H1 (cell line): Measurements from ENCODE around the gene WDR59. TPM values are rescaled to one million over a fixed set of nuclear protein-coding genes. Genes with fewer than 3 reads are reported as not detected.

ENCODE experiments used
- CTCF ChIA-PET: fragments of 300-600 bp; sonication (Branson Sonifier 250); formaldehyde crosslinking; loops from one replicate; lab custom pipeline; 2021; ENCODE audit not compliant: partially characterized antibody; lab: Charles Lee
- POLR2A ChIA-PET: fragments of 300-600 bp; sonication (Branson Sonifier 250); formaldehyde crosslinking; loops from one replicate; lab custom pipeline; 2021; ENCODE audit warnings: inconsistent platforms; ENCODE audit not compliant: partially characterized antibody; lab: Charles Lee
- DNase-seq, 2 experiments: peaks; one replicate each; pipeline versions ENCODE4 v3.0.0 to v3.0.0-alpha.2; 2010 to 2022; ENCODE audit warnings: low spot score in 2 of 2, low read depth in 1 of 2, mixed read lengths in 1 of 2
- FAIRE-seq: peaks from 2 replicates; lab custom pipeline; 2011; peaks lifted over from hg19 to GRCh38; lab: Jason Lieb, UNC
- H2AFZ ChIP-seq: 2 replicates; pipeline ENCODE4 v1.8.1; 2012; ENCODE audit warnings: low read length, inconsistent platforms
- H2AK5ac ChIP-seq: 2 replicates; pipeline ENCODE4 v1.6.1; 2013; ENCODE audit warnings: low read depth, low read length
- H2BK120ac ChIP-seq: replicated peaks from 2 replicates; pipeline ENCODE3; 2013; ENCODE audit warnings: low read depth, low read length, inconsistent platforms
- H2BK12ac ChIP-seq: 2 replicates; pipeline ENCODE4 v1.6.1; 2013; ENCODE audit warnings: low read depth, low read length
- H2BK15ac ChIP-seq: 2 replicates; pipeline ENCODE4 v1.6.1; 2013; ENCODE audit warnings: low read length
- H2BK20ac ChIP-seq: 2 replicates; pipeline ENCODE4 v1.6.1; 2013; ENCODE audit warnings: low read length
- H2BK5ac ChIP-seq: 2 replicates; pipeline ENCODE4 v1.6.1; 2013; ENCODE audit warnings: low read depth, low read length
- H3K14ac ChIP-seq: 2 replicates; pipeline ENCODE4 v1.6.1; 2013; ENCODE audit warnings: inconsistent platforms; ENCODE audit not compliant: insufficient read length
- H3K18ac ChIP-seq: 2 replicates; pipeline ENCODE4 v1.6.1; 2013; ENCODE audit warnings: low read length; ENCODE audit errors: extremely low read depth
- H3K23ac ChIP-seq: 2 replicates; pipeline ENCODE4 v1.6.1; 2013; ENCODE audit warnings: inconsistent platforms; ENCODE audit not compliant: insufficient read length
- H3K23me2 ChIP-seq: 2 replicates; pipeline ENCODE4 v1.6.1; 2013; ENCODE audit warnings: low read depth, low read length
- H3K27ac ChIP-seq: 2 replicates; pipeline ENCODE4 v1.6.1; 2011; ENCODE audit warnings: low read depth, low read length, inconsistent platforms
- H3K27me3 ChIP-seq, 4 experiments: replicated peaks in 1 of 4; 1 replicate in 1 of 4; 2 replicates in 3 of 4; pipeline versions ENCODE4 v1.6.1 to v1.8.1; 2011 to 2013; ENCODE audit warnings: low read length in 3 of 4, mild to moderate bottlenecking in 3 of 4, inconsistent platforms in 2 of 4, mixed read lengths in 2 of 4, moderate library complexity in 1 of 4; ENCODE audit not compliant: control insufficient read depth in 3 of 4, insufficient read depth in 3 of 4; ENCODE audit errors: extremely low read depth in 1 of 4
- H3K36me3 ChIP-seq, 4 experiments: 2 replicates each; pipeline versions ENCODE4 v1.6.1 to v1.8.1; 2011 to 2013; ENCODE audit warnings: mild to moderate bottlenecking in 4 of 4, low read length in 3 of 4, moderate library complexity in 2 of 4, control low read depth in 1 of 4, inconsistent platforms in 1 of 4; ENCODE audit not compliant: insufficient read depth in 4 of 4, control insufficient read depth in 2 of 4
- H3K4ac ChIP-seq: replicated peaks from 2 replicates; pipeline ENCODE3; 2013; ENCODE audit warnings: low read length, low read depth, mixed read lengths, inconsistent platforms; ENCODE audit not compliant: insufficient read length
- H3K4me1 ChIP-seq, 4 experiments: replicated peaks in 1 of 4; 1 replicate in 1 of 4; 2 replicates in 3 of 4; pipeline versions ENCODE4 v1.6.1 to v1.8.1; 2011 to 2013; ENCODE audit warnings: low read length in 3 of 4, inconsistent platforms in 2 of 4, mixed read lengths in 1 of 4; ENCODE audit not compliant: insufficient read depth in 4 of 4, control insufficient read depth in 3 of 4
- H3K4me2 ChIP-seq, 2 experiments: 2 replicates each; pipeline versions ENCODE4 v1.6.1 to v1.8.1; 2011 to 2013; ENCODE audit warnings: low read depth in 2 of 2, low read length in 2 of 2, control low read depth in 1 of 2, inconsistent platforms in 1 of 2, mild to moderate bottlenecking in 1 of 2; ENCODE audit not compliant: insufficient read depth in 1 of 2
- H3K4me3 ChIP-seq, 4 experiments: fragments of 200-600, 300-600 bp in 1 of 4; sonication (generic), shearing (Covaris generic), sonication (Bioruptor Twin) in 1 of 4; 2 replicates each; pipeline versions ENCODE4 v1.5.1 to v1.8.1; 2011 to 2016; ENCODE audit warnings: low read length in 4 of 4, low read depth in 3 of 4, control low read depth in 2 of 4, inconsistent platforms in 2 of 4, mild to moderate bottlenecking in 2 of 4, mixed read lengths in 1 of 4, moderate library complexity in 1 of 4; ENCODE audit not compliant: insufficient read depth in 2 of 4; ENCODE audit errors: extremely low read depth in 1 of 4
- H3K56ac ChIP-seq: replicated peaks from 2 replicates; pipeline ENCODE3; 2013; ENCODE audit warnings: low read depth, mild to moderate bottlenecking, mixed read lengths, low read length, inconsistent platforms; ENCODE audit not compliant: insufficient read length
- H3K79me1 ChIP-seq: 2 replicates; pipeline ENCODE4 v1.6.1; 2013; ENCODE audit warnings: low read depth, low read length, control low read depth
- H3K79me2 ChIP-seq, 2 experiments: 2 replicates each; pipeline versions ENCODE4 v1.6.1 to v1.8.1; 2012 to 2013; ENCODE audit warnings: low read length in 2 of 2, mild to moderate bottlenecking in 2 of 2, inconsistent platforms in 1 of 2; ENCODE audit not compliant: insufficient read depth in 2 of 2, control insufficient read depth in 1 of 2
- H3K9ac ChIP-seq, 4 experiments: replicated peaks in 1 of 4; 1 replicate in 1 of 4; 2 replicates in 3 of 4; pipeline versions ENCODE4 v1.6.1 to v1.8.1; 2011 to 2013; ENCODE audit warnings: low read depth in 3 of 4, low read length in 3 of 4, control low read depth in 2 of 4, mild to moderate bottlenecking in 2 of 4, moderate library complexity in 2 of 4, inconsistent platforms in 1 of 4; ENCODE audit errors: extremely low read depth in 1 of 4
- H3K9me3 ChIP-seq, 2 experiments: 2 replicates each; pipeline versions ENCODE4 v1.6.1 to v1.8.1; 2012 to 2013; ENCODE audit warnings: mild to moderate bottlenecking in 2 of 2, moderate library complexity in 2 of 2, control low read depth in 1 of 2, inconsistent platforms in 1 of 2, low read depth in 1 of 2, low read length in 1 of 2, mixed read lengths in 1 of 2; ENCODE audit not compliant: insufficient read depth in 2 of 2
- H4K20me1 ChIP-seq, 2 experiments: replicated peaks in 1 of 2; 2 replicates each; pipeline versions ENCODE3 to v1.8.1; 2011 to 2013; ENCODE audit warnings: inconsistent platforms in 2 of 2, low read length in 2 of 2, mild to moderate bottlenecking in 1 of 2; ENCODE audit not compliant: insufficient read depth in 2 of 2, control insufficient read depth in 1 of 2
- H4K5ac ChIP-seq: 2 replicates; pipeline ENCODE4 v1.6.1; 2013; ENCODE audit warnings: low read length, low read depth, mixed read lengths, inconsistent platforms; ENCODE audit not compliant: insufficient read length
- H4K8ac ChIP-seq: 2 replicates; pipeline ENCODE4 v1.8.0; 2013; ENCODE audit warnings: mild to moderate bottlenecking, moderate library complexity, low read length, inconsistent platforms; ENCODE audit not compliant: insufficient read depth; ENCODE audit errors: extremely low read depth
- H4K91ac ChIP-seq: replicated peaks from 2 replicates; pipeline ENCODE3; 2013; ENCODE audit warnings: low read length, mixed read lengths, inconsistent platforms; ENCODE audit not compliant: insufficient read length
- ATF2 ChIP-seq: IDR thresholded peaks from 2 replicates; pipeline ENCODE4 v1.6.1; 2012; ENCODE audit warnings: low read length, inconsistent platforms
- CBX5 ChIP-seq: fragments of 300-800, 300-1000 bp; sonication (generic); IDR thresholded peaks from 2 replicates; pipeline ENCODE4 v1.7.1; 2016; ENCODE audit warnings: antibody characterized with exemption, low read length, low read depth
- CREB1 ChIP-seq: IDR thresholded peaks from 2 replicates; pipeline ENCODE4 v1.6.1; 2012; ENCODE audit warnings: inconsistent platforms
- EGR1 ChIP-seq: IDR thresholded peaks from 2 replicates; pipeline ENCODE4 v1.6.1; 2011; ENCODE audit warnings: low read depth, low read length, borderline replicate concordance
- JUN ChIP-seq: IDR thresholded peaks from 2 replicates; pipeline ENCODE4 v1.6.1; 2011; ENCODE audit warnings: low read depth, mild to moderate bottlenecking, improper control_type of control experiment, low read length
- KDM1A ChIP-seq: fragments of 200-600, 300-600 bp; sonication (generic); IDR thresholded peaks from 2 replicates; pipeline ENCODE4 v1.7.1; 2016; ENCODE audit warnings: mild to moderate bottlenecking, low read length, borderline replicate concordance
- KDM5A ChIP-seq: fragments of 200-600 bp; IDR thresholded peaks from 2 replicates; pipeline ENCODE4 v1.7.1; 2012; ENCODE audit warnings: mild to moderate bottlenecking, low read length, inconsistent platforms, mixed read lengths
- MAX ChIP-seq: IDR thresholded peaks from 2 replicates; pipeline ENCODE4 v1.6.1; 2012; ENCODE audit warnings: inconsistent platforms
- NRF1 ChIP-seq: IDR thresholded peaks from 2 replicates; pipeline ENCODE4 v1.6.1; 2011; ENCODE audit warnings: mild to moderate bottlenecking, low read depth, low read length, improper control_type of control experiment
- SIX5 ChIP-seq: IDR thresholded peaks from 2 replicates; pipeline ENCODE4 v1.6.1; 2011; ENCODE audit warnings: mild to moderate bottlenecking, low read depth, low read length
- SP2 ChIP-seq: IDR thresholded peaks from 2 replicates; pipeline ENCODE4 v1.6.1; 2012; ENCODE audit warnings: mild to moderate bottlenecking, low read length, inconsistent platforms
- SP4 ChIP-seq: IDR thresholded peaks from 2 replicates; pipeline ENCODE4 v1.6.1; 2012; ENCODE audit warnings: low read length, inconsistent platforms
- SRF ChIP-seq: IDR thresholded peaks from 2 replicates; pipeline ENCODE4 v1.6.1; 2011; ENCODE audit warnings: mild to moderate bottlenecking, low read depth, low read length, moderate library complexity
- WGBS, 2 experiments: shearing (Covaris generic) in 1 of 2; methylation state at CpG; one replicate each; pipeline versions ENCODE4 v1.1.6 to v1.1.7; 2013 to 2015; ENCODE audit warnings: low lambda C conversion rate in 2 of 2, mixed read lengths in 2 of 2, inconsistent platforms in 1 of 2, low coverage in 1 of 2, missing lambda C conversion rate in 1 of 2; ENCODE audit not compliant: insufficient replicate concordance in 2 of 2, insufficient coverage in 1 of 2, insufficient read length in 1 of 2; ENCODE audit errors: extremely low coverage in 1 of 2, missing lambda C conversion rate in 1 of 2; 5-methylcytosine and 5-hydroxymethylcytosine counted together
- polyA plus RNA-seq, 7 experiments: library from polyadenylated mRNA; depleted of rRNA in 3 of 7; stranded (reverse) in 5 of 7; unstranded in 2 of 7; fragments of >200 nt in 5 of 7; fragments of 200-250 nt in 2 of 7; gene quantifications; 1 replicate in 5 of 7; 2 replicates in 1 of 7; 4 replicates in 1 of 7; pipeline versions ENCODE4 v1.2.1 to v1.2.3, GENCODE V29; 2011 to 2013; ENCODE audit warnings: missing spikeins in 2 of 7, mixed read lengths in 2 of 7
- total RNA-seq: library from RNA; stranded (reverse); fragmentation: NEBNext Ultra II Directional; extraction: Animal tissue kit (Norgen Biotek cat#: 25700); gene quantifications from 2 replicates; pipeline ENCODE4 v1.2.1, GENCODE V29; 2021

Gene WDR59
- total and polyA plus RNA-seq, 2 of the 8 experiments (the other 6 are each of a cell fraction or from before 2014, with no cell fraction given), result 84.2 to 124 TPM

GRCh38 chr16:74951681-74952080, 33.2 kb downstream of the WDR59 start:
- H4K5ac ChIP-seq, result no peak overlapping the region
- H2BK5ac ChIP-seq, result no peak overlapping the region
- H3K79me2 ChIP-seq, result no peaks in the 10 kb centered on the region
- H2AFZ ChIP-seq, result no peak overlapping the region
- no peak overlapping the region for H4K91ac ChIP-seq
- peaks cover 0 to 5% (median 1%) of the 10 kb centered on the region in 4 experiments; a peak in 3 of 7 replicates for H3K4me1 ChIP-seq
- H3K4me3 ChIP-seq, result no peak overlapping the region
- no peak overlapping the region for H4K8ac ChIP-seq
- 85% methylated on average over 4 of the region's 4 CpGs; no CpG with 5 or more reads in 1 of the 2 experiments for WGBS, 2 experiments
- DNase-seq, result no peak
- H3K4ac ChIP-seq, result no peak overlapping the region
- no peak overlapping the region for H2BK12ac ChIP-seq
- no peak overlapping the region for H2AK5ac ChIP-seq
- no peak for TF ChIP-seq SIX5
- no peak for TF ChIP-seq KDM1A
- no peak for TF ChIP-seq KDM5A
- TF ChIP-seq CREB1, result no peak
- TF ChIP-seq JUN, result no peak
- no peak for TF ChIP-seq SP2
- TF ChIP-seq MAX, result no peak
- TF ChIP-seq ATF2, result no peak
- TF ChIP-seq EGR1, result no peak
- no peak for TF ChIP-seq SRF
- no peak for TF ChIP-seq CBX5
- no peak for TF ChIP-seq SP4
- TF ChIP-seq NRF1, result no peak
- H3K27me3 ChIP-seq, result no peaks in the 10 kb centered on the region
- no peak overlapping the region for H2BK20ac ChIP-seq
- H2BK120ac ChIP-seq, result no peak overlapping the region
- no peak overlapping the region for H3K4me2 ChIP-seq
- no peaks in the 10 kb centered on the region for H3K9me3 ChIP-seq
- peaks cover 7 to 55% (median 35%) of the 10 kb centered on the region in 4 experiments for H3K36me3 ChIP-seq
- H3K18ac ChIP-seq, result no peak overlapping the region
- ChIA-PET POLR2A (interaction anchor here (1.2 to 2.7 kb wide), 2 partner anchors 14 to 31 kb away, joined by 3 to 9 read pairs; no protein-coding TSS in a partner anchor), CTCF (interaction anchor here (0.6 to 2.0 kb wide), 4 partner anchors 11 to 159 kb away, joined by 3 to 6 read pairs (median 4); no protein-coding TSS in a partner anchor)
- no peak overlapping the region for H3K14ac ChIP-seq
- no peak overlapping the region for H2BK15ac ChIP-seq
- peaks cover 0 to 2% of the 10 kb centered on the region in 2 experiments for H4K20me1 ChIP-seq
- no peak overlapping the region for H3K23ac ChIP-seq
- peaks cover 2% of the 10 kb centered on the region; the same call in 1 of the 2 replicates for H3K79me1 ChIP-seq
- FAIRE-seq, result no peak
- H3K27ac ChIP-seq, result no peak overlapping the region
- H3K56ac ChIP-seq, result no peak overlapping the region
- no peaks in the 10 kb centered on the region for H3K23me2 ChIP-seq
- H3K9ac ChIP-seq, result no peak overlapping the region
